Measurements from ENCODE around the gene EEF2KMT. TPM values are rescaled to one million over a fixed set of nuclear protein-coding genes. Genes with fewer than 3 reads are reported as not detected.
A peak's percentile ranks its signal among the peaks of the same experiment; 100 is the strongest.
"Not testable (repeated sequence)": the region's sequence is repeated elsewhere in the genome, so short reads cannot be mapped to it uniquely, and the experiment has no call there.

Gene EEF2KMT
- total RNA-seq, 8 experiments from 2014 or later, result 6.7 to 29.8 (median 14.1) TPM

GRCh38 chr16:5108505-5109158, 11.0 kb upstream of the EEF2KMT start:
- no peak overlapping the region for H3K4me3 ChIP-seq
- in situ Hi-C loops (cut with MboI; ENCODE audit: low pct_unique_long_range_greater_than_20kb in 2 of 9, low sequenced_read_pairs in 9 of 9, unreplicated experiment in 9 of 9), result no loop called here
- ATAC-seq (replicated peaks in 6 of 8), result peak in 1 of 8 experiments; percentile 40
- WGBS, 10 experiments, result 100% methylated on average over 1 to 4 of the region's 27 CpGs; no CpG with 5 or more reads in 8 of the 10 experiments
- H3K4me1 ChIP-seq (replicated peaks in 1 of 2), result peaks cover 0 to under 1% of the 10 kb centered on the region in 2 donors
- H3K27ac ChIP-seq, result no peak overlapping the region

DNA sequence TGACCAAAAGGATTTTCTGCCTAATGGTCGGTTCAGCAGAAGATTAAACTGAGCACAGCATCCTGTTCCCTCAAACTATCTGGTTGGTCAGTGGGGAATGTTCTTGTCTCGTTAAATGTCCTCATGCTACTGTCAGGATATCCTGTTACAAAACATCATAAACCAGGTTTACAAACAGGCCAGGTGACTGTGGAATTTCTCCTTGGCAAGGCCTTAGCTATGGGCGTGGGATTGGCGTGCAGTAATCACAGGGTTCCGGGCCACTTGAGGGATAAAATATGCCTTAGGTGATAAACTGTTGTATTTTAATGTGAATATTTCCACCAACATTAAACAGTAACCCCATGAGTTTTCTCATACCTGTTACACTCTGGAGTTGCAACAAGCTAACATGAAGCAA, 7.4 kb upstream of the EEF2KMT start:
- 61 to 100% methylated on average over 1 to 3 of the region's 5 CpGs; no CpG with 5 or more reads in 8 of the 10 experiments for WGBS, 10 experiments
- in situ Hi-C loops (cut with MboI; ENCODE audit: low pct_unique_long_range_greater_than_20kb in 2 of 9, low sequenced_read_pairs in 9 of 9, unreplicated experiment in 9 of 9); ATAC-seq (replicated peaks in 6 of 8); H3K4me1 ChIP-seq (replicated peaks in 1 of 2); H3K4me3 ChIP-seq; H3K27ac ChIP-seq: not testable (repeated sequence)

GRCh38 chr16:5103296-5104032, 5.9 kb upstream of the EEF2KMT start:
- 39 to 72% (median 58%) methylated on average over 1 to 4 of the region's 12 CpGs; no CpG with 5 or more reads in 6 of the 10 experiments for WGBS, 10 experiments

GRCh38 chr16:5099174-5099573, 1.6 kb upstream of the EEF2KMT start:
- 0 to 70% (median 0%) methylated on average over 1 of the region's 4 CpGs; no CpG with 5 or more reads in 7 of the 10 experiments for WGBS, 10 experiments
- H3K27ac ChIP-seq; in situ Hi-C loops (cut with MboI; ENCODE audit: low pct_unique_long_range_greater_than_20kb in 2 of 9, low sequenced_read_pairs in 9 of 9, unreplicated experiment in 9 of 9); ATAC-seq (replicated peaks in 6 of 8): not testable (repeated sequence)
- H3K4me3 ChIP-seq, result peak overlapping the region in 2 of 5 donors; percentile 81 to 92
- peaks cover 0 to 12% of the 10 kb centered on the region in 2 donors for H3K4me1 ChIP-seq (replicated peaks in 1 of 2)

More at GRCh38 chr16:5103296-5104032, 5.9 kb upstream of the EEF2KMT start:
- H3K4me3 ChIP-seq; ATAC-seq (replicated peaks in 6 of 8); H3K4me1 ChIP-seq (replicated peaks in 1 of 2); in situ Hi-C loops (cut with MboI; ENCODE audit: low pct_unique_long_range_greater_than_20kb in 2 of 9, low sequenced_read_pairs in 9 of 9, unreplicated experiment in 9 of 9): not testable (repeated sequence)
- H3K27ac ChIP-seq, result peak overlapping the region in 1 of 2 donors; percentile 52

GRCh38 chr16:5098221-5099159, 895 bp upstream of the EEF2KMT start:
- ATAC-seq (replicated peaks in 6 of 8); in situ Hi-C loops (cut with MboI; ENCODE audit: low pct_unique_long_range_greater_than_20kb in 2 of 9, low sequenced_read_pairs in 9 of 9, unreplicated experiment in 9 of 9): not testable (repeated sequence)
- Histone ChIP-seq H3K4me3 (peak overlapping the region; percentile 60 to 99 (median 81)), H3K27ac (peak overlapping the region; percentile 86 to 87), H3K4me1 (replicated peaks in 1 of 2) (peaks cover 0 to 10% of the 10 kb centered on the region in 2 donors)
- WGBS, 10 experiments, result 7 to 20% methylated on average over 1 to 3 of the region's 67 CpGs; no CpG with 5 or more reads in 8 of the 10 experiments

- Histone ChIP-seq H3K4me3 (peak overlapping the region; percentile 60 to 99 (median 81)), H3K27ac (peak overlapping the region; percentile 74 to 81)
- ATAC-seq (replicated peaks in 6 of 8); H3K4me1 ChIP-seq (replicated peaks in 1 of 2); in situ Hi-C loops (cut with MboI; ENCODE audit: low pct_unique_long_range_greater_than_20kb in 2 of 9, low sequenced_read_pairs in 9 of 9, unreplicated experiment in 9 of 9): not testable (repeated sequence)
- 0% methylated on average over 1 to 4 of the region's 23 CpGs; no CpG with 5 or more reads in 7 of the 10 experiments for WGBS, 10 experiments
Measured at GRCh38 chr16:5097061-5097469, 530 bp downstream of the EEF2KMT start.

- WGBS, 10 experiments, result 40% methylated on average over 1 of the region's 7 CpGs; no CpG with 5 or more reads in 9 of the 10 experiments
- H3K4me3 ChIP-seq, result peak overlapping the region in 1 of 5 donors; percentile 92
- H3K4me1 ChIP-seq (replicated peaks in 1 of 2); ATAC-seq (replicated peaks in 6 of 8); in situ Hi-C loops (cut with MboI; ENCODE audit: low pct_unique_long_range_greater_than_20kb in 2 of 9, low sequenced_read_pairs in 9 of 9, unreplicated experiment in 9 of 9): not testable (repeated sequence)
- peak overlapping the region in 1 of 2 donors; percentile 47 for H3K27ac ChIP-seq
Measured at GRCh38 chr16:5096437-5097060, 1.0 kb downstream of the EEF2KMT start.

- in situ Hi-C loops (cut with MboI; ENCODE audit: low pct_unique_long_range_greater_than_20kb in 2 of 9, low sequenced_read_pairs in 9 of 9, unreplicated experiment in 9 of 9); H3K27ac ChIP-seq; H3K4me3 ChIP-seq; H3K4me1 ChIP-seq (replicated peaks in 1 of 2); ATAC-seq (replicated peaks in 6 of 8): not testable (repeated sequence)
- WGBS, 10 experiments, result 80 to 100% (median 96%) methylated on average over 1 to 5 of the region's 11 CpGs; no CpG with 5 or more reads in 5 of the 10 experiments
Measured at GRCh38 chr16:5095145-5095830, 2.3 kb downstream of the EEF2KMT start.

DNA sequence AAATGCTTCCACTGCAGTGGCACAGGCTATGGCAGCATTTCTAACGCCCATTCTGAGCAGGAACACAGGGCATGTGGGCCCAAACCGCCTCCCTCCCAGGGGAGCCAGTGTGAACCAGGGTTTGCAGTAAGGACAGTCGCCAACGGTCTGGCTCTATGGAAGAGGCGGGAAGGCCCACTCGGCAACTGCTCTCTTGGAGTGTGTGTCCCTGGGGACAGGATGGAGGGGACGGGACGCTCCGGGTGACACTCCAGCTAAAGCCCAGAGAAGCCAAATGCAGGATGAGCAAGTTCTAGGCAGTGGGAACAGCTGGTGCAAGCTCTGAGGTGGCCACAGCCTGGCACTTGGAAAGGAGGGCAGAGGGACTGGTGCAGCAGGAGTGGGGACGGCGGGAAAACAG, 3.8 kb downstream of the EEF2KMT start:
- H3K4me1 ChIP-seq (replicated peaks in 1 of 2); in situ Hi-C loops (cut with MboI; ENCODE audit: low pct_unique_long_range_greater_than_20kb in 2 of 9, low sequenced_read_pairs in 9 of 9, unreplicated experiment in 9 of 9); H3K27ac ChIP-seq; ATAC-seq (replicated peaks in 6 of 8); H3K4me3 ChIP-seq: not testable (repeated sequence)
- 93% methylated on average over 3 of the region's 11 CpGs; no CpG with 5 or more reads in 9 of the 10 experiments for WGBS, 10 experiments

DNA sequence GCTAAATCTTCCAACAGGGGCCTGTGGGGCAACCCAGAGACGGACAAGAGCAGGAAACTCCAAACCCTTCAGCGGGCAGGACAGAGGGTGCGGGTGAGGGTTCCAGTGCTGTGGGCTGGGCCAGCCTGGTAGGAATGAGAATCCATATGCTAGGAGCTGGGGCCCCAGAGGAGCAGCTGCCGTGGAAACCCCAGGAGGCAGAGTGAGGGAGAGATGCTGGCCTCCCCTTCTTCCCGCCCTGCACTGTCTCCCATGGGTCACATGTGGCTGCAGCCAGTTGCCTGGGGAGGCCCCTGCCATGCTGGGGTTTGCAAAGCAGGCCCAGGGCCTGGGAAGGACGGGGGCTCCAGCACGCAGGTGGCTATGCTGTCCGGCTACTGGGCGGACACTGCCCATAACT, 4.5 kb downstream of the EEF2KMT start:
- H3K4me1 ChIP-seq (replicated peaks in 1 of 2); ATAC-seq (replicated peaks in 6 of 8); H3K4me3 ChIP-seq; in situ Hi-C loops (cut with MboI; ENCODE audit: low pct_unique_long_range_greater_than_20kb in 2 of 9, low sequenced_read_pairs in 9 of 9, unreplicated experiment in 9 of 9); H3K27ac ChIP-seq: not testable (repeated sequence)
- 80 to 83% methylated on average over 1 of the region's 9 CpGs; no CpG with 5 or more reads in 8 of the 10 experiments for WGBS, 10 experiments

DNA sequence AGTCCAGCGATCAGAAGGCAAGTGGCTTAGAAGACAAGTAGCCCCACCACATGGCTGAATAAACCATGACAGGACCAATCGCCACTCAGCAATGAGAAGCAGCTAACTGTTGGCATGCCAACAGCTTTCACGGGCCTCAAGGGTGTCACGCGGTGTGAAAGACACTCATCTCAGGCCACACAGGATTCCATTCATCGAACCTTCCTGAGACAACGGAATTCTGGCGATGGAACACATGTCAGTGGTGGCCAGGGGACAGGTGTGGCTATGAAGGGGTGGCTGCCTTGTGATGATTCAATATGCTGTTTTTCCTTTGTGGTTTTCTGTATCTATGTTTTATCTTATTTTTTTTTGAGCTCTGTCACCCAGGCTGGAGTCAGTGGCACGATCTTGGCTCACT, 7.0 kb downstream of the EEF2KMT start:
- H3K4me1 ChIP-seq (replicated peaks in 1 of 2); H3K27ac ChIP-seq; ATAC-seq (replicated peaks in 6 of 8); in situ Hi-C loops (cut with MboI; ENCODE audit: low pct_unique_long_range_greater_than_20kb in 2 of 9, low sequenced_read_pairs in 9 of 9, unreplicated experiment in 9 of 9); H3K4me3 ChIP-seq: not testable (repeated sequence)
- 70 to 100% (median 91%) methylated on average over 2 of the region's 9 CpGs; no CpG with 5 or more reads in 6 of the 10 experiments for WGBS, 10 experiments
